GM12878 (cell line): Measurements from ENCODE around the gene PGLYRP3. TPM values are rescaled to one million over a fixed set of nuclear protein-coding genes. Genes with fewer than 3 reads are reported as not detected.

ENCODE experiments used
- ATAC-seq: fragments of 200-7000 bp; cut with Tn5 transposase; 3 replicates; pipeline ENCODE4 v1.9.1; 2020; ENCODE audit warnings: mild to moderate bottlenecking, moderate library complexity
- BruUV-seq: library from RNA; stranded (reverse); fragments of 400-500 nt; replicated peaks from 2 replicates; lab custom pipeline; 2021; lab: Mats Ljungman, UMichigan
- CTCF ChIA-PET: fragments of 300-600 bp; sonication (Branson Sonifier 250); formaldehyde crosslinking; extraction: SDS; loops from one replicate; lab custom pipeline; 2021; ENCODE audit warnings: inconsistent platforms; lab: Yijun Ruan, JAX
- POLR2A ChIA-PET: fragments of 350-600 bp; formaldehyde crosslinking; extraction: SDS; loops from one replicate; lab custom pipeline; 2021; ENCODE audit warnings: inconsistent platforms; lab: Charles Lee
- RAD21 ChIA-PET: fragments of 300-600 bp; sonication (Branson Sonifier 250); formaldehyde crosslinking; loops from one replicate; lab custom pipeline; 2023; ENCODE audit warnings: antibody characterized with exemption; ENCODE audit not compliant: unreplicated experiment; lab: Charles Lee
- SMC1A ChIA-PET: fragments of 300-600 bp; sonication (Branson Sonifier 250); formaldehyde crosslinking; loops from one replicate; lab custom pipeline; 2023; ENCODE audit not compliant: unreplicated experiment, uncharacterized antibody; lab: Charles Lee
- DNase-seq: peaks from one replicate; pipeline ENCODE4 v3.0.0-alpha.2; 2011; ENCODE audit warnings: low read depth, low spot score
- FAIRE-seq: peaks from 3 replicates; lab custom pipeline; 2011; peaks lifted over from hg19 to GRCh38; lab: Jason Lieb, UNC
- H2AFZ ChIP-seq: 2 replicates; pipeline ENCODE4 v1.6.0; 2011; ENCODE audit warnings: low read depth, low read length, control low read depth; ENCODE audit not compliant: control insufficient read depth
- H3K27ac ChIP-seq: 2 replicates; pipeline ENCODE4 v1.5.1; 2011; ENCODE audit warnings: control low read depth; ENCODE audit not compliant: control insufficient read depth, insufficient read depth
- H3K27me3 ChIP-seq, 2 experiments: replicated peaks in 1 of 2; 2 replicates each; pipeline versions ENCODE4 v1.6.0 to v1.6.1; 2011; ENCODE audit warnings: low read length in 1 of 2; ENCODE audit not compliant: control insufficient read depth in 2 of 2, insufficient read depth in 2 of 2
- H3K36me3 ChIP-seq, 2 experiments: 2 replicates each; pipeline ENCODE4 v1.5.1; 2011; ENCODE audit warnings: low read length in 1 of 2; ENCODE audit not compliant: control insufficient read depth in 2 of 2, insufficient read depth in 2 of 2
- H3K4me1 ChIP-seq: 2 replicates; pipeline ENCODE4 v1.6.1; 2011; ENCODE audit warnings: mild to moderate bottlenecking, low read length, moderate library complexity, mixed read lengths; ENCODE audit not compliant: control insufficient read depth, insufficient read depth
- H3K4me2 ChIP-seq: 2 replicates; pipeline ENCODE4 v1.6.0; 2011; ENCODE audit warnings: control low read depth; ENCODE audit not compliant: control insufficient read depth, insufficient read depth
- H3K4me3 ChIP-seq: fragments of 200-600 bp; sonication (generic); 2 replicates; pipeline ENCODE4 v1.5.1; 2016
- H3K79me2 ChIP-seq: 2 replicates; pipeline ENCODE4 v1.6.0; 2011; ENCODE audit warnings: low read length; ENCODE audit not compliant: control insufficient read depth, insufficient read depth
- H3K9ac ChIP-seq: 2 replicates; pipeline ENCODE4 v1.8.0; 2011; ENCODE audit warnings: low read length, control low read depth, mixed read lengths; ENCODE audit not compliant: control insufficient read depth, insufficient read depth
- H3K9me3 ChIP-seq: replicated peaks from 3 replicates; pipeline ENCODE4 v1.5.1; 2011; ENCODE audit warnings: mild to moderate bottlenecking, low read length; ENCODE audit not compliant: control insufficient read depth, insufficient read depth
- H4K20me1 ChIP-seq: 2 replicates; pipeline ENCODE4 v1.6.0; 2011; ENCODE audit not compliant: control insufficient read depth, insufficient read depth
- ATF7 ChIP-seq: fragments of 450-650 bp; IDR thresholded peaks from 2 replicates; pipeline ENCODE4 v1.6.1; 2016; ENCODE audit warnings: low read depth, mild to moderate bottlenecking
- BMI1 ChIP-seq: fragments of 450-650 bp; IDR thresholded peaks from 2 replicates; pipeline ENCODE4 v1.6.1; 2016; ENCODE audit warnings: mild to moderate bottlenecking, moderate library complexity, borderline replicate concordance
- CEBPB ChIP-seq, 2 experiments: fragments of 150-350 bp in 1 of 2; IDR thresholded peaks; 2 replicates each; pipeline ENCODE4 v1.6.1; 2012 to 2014; ENCODE audit warnings: low read depth in 2 of 2, low read length in 2 of 2, borderline replicate concordance in 1 of 2, inconsistent platforms in 1 of 2
- CHD2 ChIP-seq: IDR thresholded peaks from 2 replicates; pipeline ENCODE4 v1.6.1; 2011; ENCODE audit warnings: low read depth, low read length, improper control_type of control experiment, borderline replicate concordance
- PAX8 ChIP-seq: fragments of 450-650 bp; IDR thresholded peaks from 2 replicates; pipeline ENCODE4 v1.6.1; 2017; ENCODE audit warnings: mild to moderate bottlenecking, moderate library complexity
- PML ChIP-seq: IDR thresholded peaks from 2 replicates; pipeline ENCODE4 v1.6.1; 2012; ENCODE audit warnings: low read length, inconsistent platforms
- SKIL ChIP-seq: fragments of 450-650 bp; IDR thresholded peaks from 2 replicates; pipeline ENCODE4 v1.6.1; 2017; ENCODE audit warnings: mild to moderate bottlenecking, low read depth, inconsistent platforms; ENCODE audit not compliant: poor library complexity, severe bottlenecking
- SMC3 ChIP-seq: IDR thresholded peaks from 2 replicates; pipeline ENCODE4 v1.6.1; 2011; ENCODE audit warnings: low read length, improper control_type of control experiment, borderline replicate concordance
- STAT3 ChIP-seq: IDR thresholded peaks from 2 replicates; pipeline ENCODE4 v1.6.1; 2011; ENCODE audit warnings: low read depth, low read length, improper control_type of control experiment
- TCF7 ChIP-seq: IDR thresholded peaks from 2 replicates; pipeline ENCODE4 v1.6.1; 2014; ENCODE audit warnings: antibody characterized with exemption, borderline replicate concordance
- ZNF384 ChIP-seq: IDR thresholded peaks from 2 replicates; pipeline ENCODE4 v1.6.1; 2012; ENCODE audit warnings: low read depth, mild to moderate bottlenecking, low read length, improper control_type of control experiment, borderline replicate concordance
- ZNF622 ChIP-seq: fragments of 450-650 bp; IDR thresholded peaks from 2 replicates; pipeline ENCODE4 v1.6.1; 2017; ENCODE audit warnings: mild to moderate bottlenecking, inconsistent platforms
- ZZZ3 ChIP-seq: IDR thresholded peaks from 2 replicates; pipeline ENCODE4 v1.6.1; 2011; ENCODE audit warnings: low read depth; ENCODE audit not compliant: control insufficient read depth, insufficient read length
- WGBS: methylation state at CpG from one replicate; pipeline ENCODE4 v1.1.6; 2016; ENCODE audit warnings: low lambda C conversion rate; ENCODE audit not compliant: insufficient replicate concordance, insufficient coverage; ENCODE audit errors: missing lambda C conversion rate; 5-methylcytosine and 5-hydroxymethylcytosine counted together
- in situ Hi-C: fragments of 300-500 bp; cut with MboI; formaldehyde crosslinking; loops from 9 replicates; pipeline ENCODE4 v1.14.3; 2018; ENCODE audit warnings: mixed read lengths
- intact Hi-C: fragments of 100-400 bp; cut with micrococcal nuclease; formaldehyde crosslinking; loops from one replicate; pipeline ENCODE4 v1.14.2; 2022; ENCODE audit not compliant: unreplicated experiment
- polyA plus RNA-seq, 11 experiments: library from polyadenylated mRNA; depleted of rRNA in 4 of 11; unstranded in 6 of 11; stranded (reverse) in 5 of 11; fragments of >200 nt; fragmentation: Nextera tagmentation in 4 of 11; fragmentation: Illumina TruSeq in 1 of 11; extraction: Ambion mirVana in 4 of 11; extraction: Trizol in 1 of 11; gene quantifications; 1 replicate in 1 of 11; 2 replicates in 10 of 11; pipeline versions ENCODE4 v1.2.1 to v1.2.3, GENCODE V29; 2011 to 2016; ENCODE audit warnings: inconsistent platforms in 2 of 11, missing spikeins in 2 of 11, low read depth in 1 of 11
- total RNA-seq, 4 experiments: library from RNA; depleted of rRNA in 3 of 4; stranded (reverse); fragments of >200 nt in 3 of 4; fragmentation: Illumina TruSeq in 1 of 4; extraction: Trizol in 1 of 4; gene quantifications; 2 replicates each; pipeline versions ENCODE4 v1.2.1 to v1.2.3, GENCODE V29; 2013 to 2021
- TF ChIP-seq, protein P1 (sequence below): fragments of 450-650 bp; formaldehyde crosslinking; IDR thresholded peaks from 2 replicates; pipeline ENCODE4 v1.4.0; 2022; ENCODE audit warnings: mild to moderate bottlenecking, moderate library complexity
- TF ChIP-seq, protein P2 (sequence below): fragments of 450-650 bp; IDR thresholded peaks from 2 replicates; pipeline ENCODE4 v1.6.1; 2018; ENCODE audit warnings: mild to moderate bottlenecking, low read depth, moderate library complexity; ENCODE audit not compliant: partially characterized antibody
- TF ChIP-seq, protein P3 (sequence below): fragments of 150-350 bp; IDR thresholded peaks from 2 replicates; pipeline ENCODE4 v1.6.1; 2014; ENCODE audit warnings: mild to moderate bottlenecking, low read depth, low read length

The PGLYRP3 gene
- total and polyA plus RNA-seq, 10 of the 15 experiments (the other 5 are each of a cell fraction or from before 2014, with no cell fraction given), result 0.10 to 0.49 (median 0.18) TPM; not detected in 7

GRCh38 chr1:153358691-153358975, 45.9 kb upstream of the PGLYRP3 start:
- Histone ChIP-seq H4K20me1 (no peaks in the 10 kb centered on the region), H3K4me2 (no peak overlapping the region), H3K9me3 (no peaks in the 10 kb centered on the region), H3K36me3 (no peaks in the 10 kb centered on the region), H3K79me2 (no peaks in the 10 kb centered on the region), H3K9ac (no peak overlapping the region), H3K27me3 (no peaks in the 10 kb centered on the region), H3K4me1 (peaks cover 6% of the 10 kb centered on the region), H3K27ac (no peak overlapping the region), H2AFZ (no peak overlapping the region), H3K4me3 (no peak overlapping the region)
- ChIA-PET RAD21 (interaction anchor here (2.8 kb wide), 1 partner anchor 137 kb away, joined by 18 read pairs; no protein-coding TSS in a partner anchor), POLR2A (no interaction called here), CTCF (interaction anchor here (1.4 to 2.7 kb wide), 3 partner anchors 64 to 140 kb away, joined by 5 to 41 read pairs (median 5); no protein-coding TSS in a partner anchor), SMC1A (interaction anchor here (3.1 kb wide), 1 partner anchor 136 kb away, joined by 14 read pairs; no protein-coding TSS in a partner anchor)
- BruUV-seq, result no TSS peak
- ATAC-seq (no peak), DNase-seq (no peak), FAIRE-seq (no peak)
- in situ Hi-C loops, result no loop called here
- intact Hi-C loops, result no loop called here
- 33% methylated on average over 3 of the region's 3 CpGs for WGBS
- TF ChIP-seq BMI1 (no peak), SKIL (no peak), ZNF384 (no peak), ATF7 (no peak), PML (no peak), CHD2 (no peak), TCF7 (no peak), ZZZ3 (no peak), PAX8 (no peak), ZNF622 (no peak), SMC3 (no peak), CEBPB (IDR thresholded peaks at IDR 0.05; ENCODE audit: borderline replicate concordance in 1 of 2, low read depth in 2 of 2, low read length in 2 of 2) (no peak), STAT3 (no peak)
- TF ChIP-seq, protein P1, sequence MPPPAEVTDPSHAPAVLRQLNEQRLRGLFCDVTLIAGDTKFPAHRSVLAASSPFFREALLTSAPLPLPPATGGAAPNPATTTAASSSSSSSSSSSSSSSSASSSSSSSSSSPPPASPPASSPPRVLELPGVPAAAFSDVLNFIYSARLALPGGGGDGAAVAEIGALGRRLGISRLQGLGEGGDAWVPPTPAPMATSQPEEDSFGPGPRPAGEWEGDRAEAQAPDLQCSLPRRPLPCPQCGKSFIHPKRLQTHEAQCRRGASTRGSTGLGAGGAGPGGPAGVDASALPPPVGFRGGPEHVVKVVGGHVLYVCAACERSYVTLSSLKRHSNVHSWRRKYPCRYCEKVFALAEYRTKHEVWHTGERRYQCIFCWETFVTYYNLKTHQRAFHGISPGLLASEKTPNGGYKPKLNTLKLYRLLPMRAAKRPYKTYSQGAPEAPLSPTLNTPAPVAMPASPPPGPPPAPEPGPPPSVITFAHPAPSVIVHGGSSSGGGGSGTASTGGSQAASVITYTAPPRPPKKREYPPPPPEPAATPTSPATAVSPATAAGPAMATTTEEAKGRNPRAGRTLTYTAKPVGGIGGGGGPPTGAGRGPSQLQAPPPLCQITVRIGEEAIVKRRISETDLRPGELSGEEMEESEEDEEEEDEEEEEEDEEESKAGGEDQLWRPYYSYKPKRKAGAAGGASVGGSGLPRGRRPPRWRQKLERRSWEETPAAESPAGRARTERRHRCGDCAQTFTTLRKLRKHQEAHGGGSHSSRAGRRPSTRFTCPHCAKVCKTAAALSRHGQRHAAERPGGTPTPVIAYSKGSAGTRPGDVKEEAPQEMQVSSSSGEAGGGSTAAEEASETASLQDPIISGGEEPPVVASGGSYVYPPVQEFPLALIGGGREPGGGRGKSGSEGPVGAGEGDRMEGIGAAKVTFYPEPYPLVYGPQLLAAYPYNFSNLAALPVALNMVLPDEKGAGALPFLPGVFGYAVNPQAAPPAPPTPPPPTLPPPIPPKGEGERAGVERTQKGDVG (CRISPR knock-in tag), result no peak
- TF ChIP-seq, protein P2, sequence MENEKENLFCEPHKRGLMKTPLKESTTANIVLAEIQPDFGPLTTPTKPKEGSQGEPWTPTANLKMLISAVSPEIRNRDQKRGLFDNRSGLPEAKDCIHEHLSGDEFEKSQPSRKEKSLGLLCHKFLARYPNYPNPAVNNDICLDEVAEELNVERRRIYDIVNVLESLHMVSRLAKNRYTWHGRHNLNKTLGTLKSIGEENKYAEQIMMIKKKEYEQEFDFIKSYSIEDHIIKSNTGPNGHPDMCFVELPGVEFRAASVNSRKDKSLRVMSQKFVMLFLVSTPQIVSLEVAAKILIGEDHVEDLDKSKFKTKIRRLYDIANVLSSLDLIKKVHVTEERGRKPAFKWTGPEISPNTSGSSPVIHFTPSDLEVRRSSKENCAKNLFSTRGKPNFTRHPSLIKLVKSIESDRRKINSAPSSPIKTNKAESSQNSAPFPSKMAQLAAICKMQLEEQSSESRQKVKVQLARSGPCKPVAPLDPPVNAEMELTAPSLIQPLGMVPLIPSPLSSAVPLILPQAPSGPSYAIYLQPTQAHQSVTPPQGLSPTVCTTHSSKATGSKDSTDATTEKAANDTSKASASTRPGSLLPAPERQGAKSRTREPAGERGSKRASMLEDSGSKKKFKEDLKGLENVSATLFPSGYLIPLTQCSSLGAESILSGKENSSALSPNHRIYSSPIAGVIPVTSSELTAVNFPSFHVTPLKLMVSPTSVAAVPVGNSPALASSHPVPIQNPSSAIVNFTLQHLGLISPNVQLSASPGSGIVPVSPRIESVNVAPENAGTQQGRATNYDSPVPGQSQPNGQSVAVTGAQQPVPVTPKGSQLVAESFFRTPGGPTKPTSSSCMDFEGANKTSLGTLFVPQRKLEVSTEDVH, result no peak
- TF ChIP-seq, protein P3, sequence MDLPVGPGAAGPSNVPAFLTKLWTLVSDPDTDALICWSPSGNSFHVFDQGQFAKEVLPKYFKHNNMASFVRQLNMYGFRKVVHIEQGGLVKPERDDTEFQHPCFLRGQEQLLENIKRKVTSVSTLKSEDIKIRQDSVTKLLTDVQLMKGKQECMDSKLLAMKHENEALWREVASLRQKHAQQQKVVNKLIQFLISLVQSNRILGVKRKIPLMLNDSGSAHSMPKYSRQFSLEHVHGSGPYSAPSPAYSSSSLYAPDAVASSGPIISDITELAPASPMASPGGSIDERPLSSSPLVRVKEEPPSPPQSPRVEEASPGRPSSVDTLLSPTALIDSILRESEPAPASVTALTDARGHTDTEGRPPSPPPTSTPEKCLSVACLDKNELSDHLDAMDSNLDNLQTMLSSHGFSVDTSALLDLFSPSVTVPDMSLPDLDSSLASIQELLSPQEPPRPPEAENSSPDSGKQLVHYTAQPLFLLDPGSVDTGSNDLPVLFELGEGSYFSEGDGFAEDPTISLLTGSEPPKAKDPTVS, result no peak
